Left kidney (tissue), 2 donors: Measurements from ENCODE around the gene ATP2B3. TPM values are rescaled to one million over a fixed set of nuclear protein-coding genes. Genes with fewer than 3 reads are reported as not detected.

Experiments
- DNase-seq: peaks from one replicate; pipeline ENCODE4 v3.0.0-alpha.2; 2013
- polyA plus RNA-seq: library from polyadenylated mRNA; unstranded; fragments of 120-200 nt; gene quantifications from one replicate; pipeline ENCODE4 v1.2.1, GENCODE V29; 2013; ENCODE audit not compliant: insufficient read length

ATP2B3 gene
- polyA plus RNA-seq, 1 donor = 0.18 TPM

DNA sequence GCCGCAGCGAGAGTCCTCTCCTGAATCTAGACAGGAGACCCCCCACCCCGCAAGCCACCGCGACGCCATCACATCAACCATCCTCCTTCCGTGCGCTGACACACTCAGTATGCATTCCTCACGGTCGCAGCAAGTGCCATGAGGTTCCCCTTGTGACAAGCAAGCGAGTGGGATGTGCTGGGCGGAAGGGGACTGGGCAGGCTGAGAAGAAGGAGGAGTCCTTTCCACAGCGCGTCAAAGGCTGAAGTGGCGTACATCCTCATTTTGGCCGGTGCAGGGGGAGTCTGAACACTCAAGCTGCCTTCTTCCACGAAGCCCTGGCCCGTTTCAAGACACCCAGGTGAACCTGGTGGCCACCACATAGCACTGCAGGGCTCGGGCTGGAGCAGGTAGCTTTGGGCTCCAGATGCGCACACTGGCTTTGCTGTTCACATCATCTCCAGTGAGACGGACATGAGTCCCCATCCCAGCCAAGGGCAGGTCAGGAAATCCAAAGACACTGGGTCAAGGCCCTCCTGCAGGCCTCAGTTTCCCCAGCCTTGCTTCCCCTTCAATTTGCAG lies 51.1 kb downstream of the ATP2B3 start:
- no peak for DNase-seq

DNA sequence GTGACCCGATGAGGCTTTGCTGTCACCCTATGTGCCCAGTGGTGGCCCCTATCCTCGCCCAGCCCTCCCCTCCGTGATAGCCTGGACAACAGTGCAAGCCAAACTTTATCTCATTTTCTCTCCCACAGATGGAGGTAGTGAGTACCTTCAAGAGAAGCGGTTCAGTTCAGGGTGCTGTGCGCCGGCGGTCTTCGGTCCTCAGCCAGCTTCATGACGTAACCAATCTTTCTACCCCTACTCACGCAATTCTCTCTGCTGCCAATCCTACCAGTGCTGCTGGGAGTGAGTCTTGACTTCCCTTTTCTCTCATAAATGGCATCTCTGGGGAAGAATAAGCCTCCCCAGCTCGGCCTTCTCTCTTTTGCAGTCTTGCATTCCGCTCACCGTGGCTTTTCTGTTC lies 52.0 kb downstream of the ATP2B3 start:
- no peak for DNase-seq

DNA sequence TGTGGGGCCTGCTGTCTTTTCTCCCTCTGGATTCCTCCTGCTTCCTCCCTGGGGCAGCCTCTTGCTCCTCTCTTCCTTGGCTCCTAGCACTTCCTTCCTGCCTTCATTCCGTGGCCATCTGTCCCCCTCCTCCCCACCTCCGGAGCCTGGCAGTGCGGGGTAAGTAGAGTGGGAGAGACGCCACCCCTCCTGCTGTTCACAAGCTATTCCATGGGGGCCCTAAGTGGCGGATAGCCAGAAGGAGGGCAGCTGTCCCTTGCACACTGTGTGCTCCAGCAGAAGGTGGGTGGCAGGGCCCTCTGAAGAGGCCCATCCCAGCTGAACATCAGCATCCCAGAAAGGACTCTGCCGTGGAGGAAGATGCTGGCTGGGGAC lies 54.1 kb downstream of the ATP2B3 start:
- DNase-seq = no peak

DNA sequence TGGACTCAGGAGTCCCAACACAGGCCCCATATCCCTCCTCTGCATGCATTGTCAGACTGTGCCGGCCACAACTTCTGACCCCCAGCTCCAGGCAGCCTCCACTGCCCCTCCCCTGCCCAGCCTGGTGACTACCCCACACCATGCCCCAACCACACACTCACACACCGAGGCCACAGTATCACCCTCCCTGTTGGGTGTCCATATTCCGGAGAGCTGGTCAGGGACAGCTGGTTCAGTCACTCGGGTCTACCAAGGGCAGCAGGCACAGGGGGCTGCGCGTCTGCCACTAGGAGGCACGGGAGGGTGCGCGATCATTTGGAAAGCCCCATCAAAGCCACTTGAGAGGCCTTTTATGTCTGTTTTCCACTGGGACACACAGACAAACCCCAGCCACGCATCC lies 55.2 kb downstream of the ATP2B3 start:
- DNase-seq = no peak

DNA sequence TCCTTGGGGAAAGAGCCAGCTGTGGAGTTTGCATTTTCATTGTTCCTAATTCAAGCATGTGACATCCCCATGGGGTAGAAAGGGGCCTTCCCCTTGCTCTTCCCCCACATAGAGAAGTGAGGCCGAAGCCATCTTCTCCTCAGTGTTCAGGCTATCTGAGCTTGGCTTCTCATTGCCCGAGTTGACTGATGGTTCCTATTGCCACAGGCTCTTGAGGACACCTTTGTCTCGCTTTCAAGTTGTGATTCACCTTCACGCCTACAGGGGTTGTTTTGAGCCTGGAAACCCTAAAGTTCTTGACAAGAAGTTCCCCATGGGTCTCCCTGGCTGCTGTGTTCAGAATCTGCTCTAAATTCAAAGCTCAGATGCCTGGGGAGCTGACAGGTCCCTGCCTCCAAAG lies 56.5 kb downstream of the ATP2B3 start:
- no peak for DNase-seq

DNA sequence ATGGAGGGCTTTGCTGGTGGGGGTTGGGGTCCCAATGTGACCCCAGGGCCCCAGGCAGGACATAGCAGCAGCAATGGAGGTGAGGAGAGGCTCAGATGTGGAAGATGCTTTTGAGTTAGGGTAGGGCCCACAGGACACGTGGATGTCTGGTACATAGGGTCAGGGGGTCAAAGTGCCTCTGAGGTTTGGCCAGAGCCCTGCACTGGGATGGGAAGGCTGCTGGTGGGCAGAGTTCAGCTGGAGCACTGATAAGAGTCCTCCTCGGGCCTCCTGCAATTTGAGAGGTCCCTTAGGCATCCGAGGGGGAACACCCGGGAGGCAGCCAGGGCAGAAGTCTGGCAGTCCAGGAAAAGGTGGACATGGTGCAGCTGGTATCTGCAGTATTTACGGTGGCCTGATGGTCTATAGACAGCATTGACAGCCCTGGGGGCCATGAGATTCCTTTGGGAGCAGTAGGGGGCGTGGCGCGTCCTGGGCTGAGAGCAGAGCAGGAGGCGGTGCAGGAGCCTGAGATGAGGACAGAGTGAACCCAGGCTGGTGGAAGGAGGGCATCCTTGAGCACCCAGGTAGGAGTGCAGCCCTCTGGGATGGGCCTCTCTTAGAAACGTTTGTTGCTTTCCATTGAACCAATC lies 58.9 kb downstream of the ATP2B3 start:
- no peak for DNase-seq

DNA sequence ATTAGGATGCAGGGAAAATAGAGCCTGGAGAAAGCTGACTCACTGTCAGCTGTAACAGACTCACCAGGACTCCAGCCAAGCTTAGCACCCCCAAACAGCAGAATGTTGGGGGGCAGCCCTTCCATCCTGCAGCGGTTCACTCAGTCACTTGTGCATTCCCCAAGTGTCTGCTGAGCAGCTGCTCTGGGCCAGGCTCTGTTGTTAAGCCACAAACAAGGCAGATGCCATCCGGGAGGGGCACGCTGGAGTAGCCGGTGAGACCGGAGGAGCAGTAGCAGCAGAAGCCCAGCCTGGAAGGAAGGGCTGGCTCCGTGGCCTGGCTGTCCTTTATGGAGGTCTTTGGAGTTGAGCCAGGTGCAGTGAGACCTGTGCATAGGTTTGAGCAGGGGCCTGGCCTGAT lies 59.5 kb downstream of the ATP2B3 start:
- no peak for DNase-seq

DNA sequence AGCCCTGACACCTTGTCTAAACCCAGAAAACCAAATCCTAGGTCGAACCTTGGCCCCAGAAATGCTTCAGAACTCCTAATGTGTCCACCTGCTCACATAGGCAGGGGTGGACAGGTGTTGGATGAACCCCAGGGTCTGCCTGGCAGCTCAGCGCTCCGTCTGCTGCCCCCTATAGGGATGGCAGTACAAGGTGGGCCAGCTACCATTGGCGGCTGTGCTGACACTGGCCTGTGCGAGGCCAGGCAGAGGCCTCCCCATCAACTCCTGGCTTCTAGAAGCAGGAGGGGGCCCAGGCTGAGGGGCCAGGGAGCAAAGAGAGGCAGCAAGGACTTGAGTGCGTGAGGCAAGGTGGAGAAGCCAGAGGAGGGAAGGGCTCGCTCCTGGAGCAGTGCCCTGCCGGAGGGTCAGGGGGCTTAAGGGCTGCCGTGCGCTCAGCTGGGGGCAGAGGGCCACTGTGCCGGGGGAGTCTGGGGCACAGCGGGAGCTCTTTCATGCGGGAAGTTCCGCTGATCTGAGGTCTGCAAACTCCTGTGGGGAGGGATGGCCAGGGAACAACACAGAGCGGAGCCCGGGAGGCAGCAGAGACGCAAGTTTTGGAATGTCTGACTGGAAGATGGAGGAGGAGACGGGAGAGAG lies 60.9 kb downstream of the ATP2B3 start:
- DNase-seq = no peak

DNA sequence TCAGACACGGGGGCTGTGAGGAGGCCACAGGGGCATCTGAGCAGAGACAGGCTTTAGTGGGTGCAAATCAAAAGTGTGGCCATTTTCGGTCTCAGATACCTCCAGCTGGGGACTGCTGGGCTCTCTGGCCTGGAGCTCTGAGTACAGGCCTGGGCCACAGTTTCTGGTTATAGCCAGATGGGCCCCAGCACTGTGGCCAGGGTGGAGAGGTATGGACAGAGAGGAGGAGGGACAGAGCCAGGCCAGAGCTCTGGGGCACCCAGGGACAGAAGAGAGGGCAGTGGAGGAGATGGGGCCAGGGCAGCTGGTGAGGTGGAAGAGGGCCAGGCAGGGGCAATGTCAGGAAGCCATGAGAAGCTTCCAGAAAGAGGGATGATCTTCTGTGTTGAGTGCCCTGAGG lies 61.4 kb downstream of the ATP2B3 start:
- no peak for DNase-seq

DNA sequence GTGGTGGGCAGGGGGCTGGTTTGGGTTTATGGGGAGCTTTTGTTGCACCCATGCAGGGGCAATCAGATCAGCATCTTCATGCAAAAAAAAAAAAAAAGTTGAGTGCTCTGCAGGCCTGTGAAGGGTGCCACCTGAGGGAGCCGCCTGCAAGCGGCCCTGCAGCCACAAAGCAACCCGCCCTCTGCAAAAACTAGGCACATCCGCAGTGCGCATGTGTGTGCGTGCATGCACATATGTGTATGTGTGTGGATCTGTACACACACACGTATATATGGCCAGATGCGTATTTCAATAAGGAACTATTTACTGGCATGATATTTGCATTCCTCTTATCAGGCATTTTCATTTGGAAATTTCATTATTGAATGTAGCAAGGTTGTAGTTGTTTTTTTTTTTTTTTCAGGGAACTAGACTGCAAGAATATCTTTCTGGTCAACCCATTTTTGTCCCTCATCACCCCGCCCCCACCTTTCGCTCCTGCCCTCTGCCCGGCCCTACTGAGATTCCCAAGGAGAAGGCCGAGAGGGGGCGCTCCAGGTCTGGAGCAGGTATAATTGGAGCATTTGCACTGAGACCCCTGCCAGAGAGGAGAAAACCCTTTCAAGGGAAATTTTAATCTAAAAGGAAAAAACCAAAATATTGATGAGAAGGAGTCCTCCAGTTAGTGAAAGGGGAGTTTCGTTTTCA lies 63.4 kb downstream of the ATP2B3 start:
- DNase-seq = no peak

DNA sequence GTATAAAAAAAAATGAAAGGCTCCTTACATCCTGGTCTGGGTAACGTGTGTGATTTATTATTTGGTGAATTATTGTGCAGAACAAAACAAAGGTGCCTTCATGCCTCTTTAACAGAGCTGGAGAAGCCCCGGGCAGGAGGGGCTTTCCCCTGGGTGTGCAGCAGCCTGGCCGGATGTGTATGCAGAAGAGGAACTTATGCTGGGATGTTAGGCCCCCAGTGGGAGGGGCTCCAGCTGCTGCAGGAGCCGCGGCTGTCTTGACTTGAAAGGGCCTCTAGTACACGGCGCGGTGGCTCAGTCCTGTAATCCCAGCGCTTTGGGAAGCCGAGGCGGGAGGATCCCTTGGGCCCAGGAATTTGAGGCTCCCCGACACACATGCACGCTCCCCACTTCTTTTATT lies 65.5 kb downstream of the ATP2B3 start:
- DNase-seq = peak; percentile 50

DNA sequence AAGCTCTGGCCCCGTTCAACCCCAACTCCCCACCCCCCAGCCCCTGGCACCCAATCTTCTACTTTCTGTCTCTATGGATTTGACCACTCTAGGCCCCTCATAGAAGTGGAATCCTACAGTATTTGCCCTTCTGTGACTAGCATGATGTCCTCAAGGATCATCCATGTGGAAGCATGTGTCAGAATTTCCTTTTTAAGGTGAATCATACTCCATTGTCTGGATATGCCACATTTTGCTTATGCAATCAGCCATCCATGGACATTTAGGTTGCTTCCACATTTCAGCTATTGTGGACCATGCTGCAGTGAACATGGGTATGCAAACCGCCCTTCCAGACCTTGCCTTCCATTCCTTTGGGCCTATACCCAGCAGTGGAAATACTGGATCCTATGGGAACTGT lies 66.0 kb downstream of the ATP2B3 start:
- DNase-seq = no peak

DNA sequence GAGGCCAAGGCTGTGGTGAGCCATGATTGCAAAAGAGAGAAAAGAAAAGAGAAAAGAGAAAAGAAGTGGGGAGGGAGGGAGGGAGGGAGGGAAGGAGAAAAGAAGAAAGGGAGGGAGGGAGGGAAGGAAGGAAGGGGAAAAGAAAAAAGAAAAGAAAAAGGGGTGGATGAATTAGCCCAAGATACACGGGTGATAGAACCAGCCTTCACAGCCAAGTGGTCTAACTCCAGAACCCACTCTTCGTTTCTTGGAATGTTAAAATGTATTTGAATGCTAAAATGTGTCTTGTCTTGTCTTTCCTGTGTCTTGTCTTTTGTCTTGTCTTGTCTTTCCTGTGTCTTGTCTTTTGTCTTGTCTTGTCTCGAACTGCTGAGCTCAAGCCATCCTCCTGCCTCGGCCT lies 68.4 kb downstream of the ATP2B3 start:
- no peak for DNase-seq

DNA sequence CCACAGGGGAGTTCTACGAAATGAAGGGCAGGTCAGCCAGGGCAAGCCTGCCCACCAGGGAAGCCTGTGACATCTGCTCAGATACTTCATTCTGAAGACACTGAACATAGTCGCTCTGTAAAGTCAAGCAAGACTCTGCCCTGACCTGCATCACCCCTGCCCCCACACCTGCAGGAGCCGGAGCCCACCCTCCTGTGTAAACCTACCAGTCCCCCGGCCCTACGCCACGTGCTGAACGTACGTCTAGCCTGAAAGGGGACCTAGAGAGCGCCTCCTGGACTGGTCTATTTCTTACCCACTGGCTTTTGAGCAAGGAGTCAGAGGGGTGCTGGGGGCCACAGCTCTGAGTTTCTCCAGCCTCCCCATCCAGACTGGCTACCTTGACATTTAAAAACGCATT lies 69.9 kb downstream of the ATP2B3 start:
- DNase-seq = no peak

DNA sequence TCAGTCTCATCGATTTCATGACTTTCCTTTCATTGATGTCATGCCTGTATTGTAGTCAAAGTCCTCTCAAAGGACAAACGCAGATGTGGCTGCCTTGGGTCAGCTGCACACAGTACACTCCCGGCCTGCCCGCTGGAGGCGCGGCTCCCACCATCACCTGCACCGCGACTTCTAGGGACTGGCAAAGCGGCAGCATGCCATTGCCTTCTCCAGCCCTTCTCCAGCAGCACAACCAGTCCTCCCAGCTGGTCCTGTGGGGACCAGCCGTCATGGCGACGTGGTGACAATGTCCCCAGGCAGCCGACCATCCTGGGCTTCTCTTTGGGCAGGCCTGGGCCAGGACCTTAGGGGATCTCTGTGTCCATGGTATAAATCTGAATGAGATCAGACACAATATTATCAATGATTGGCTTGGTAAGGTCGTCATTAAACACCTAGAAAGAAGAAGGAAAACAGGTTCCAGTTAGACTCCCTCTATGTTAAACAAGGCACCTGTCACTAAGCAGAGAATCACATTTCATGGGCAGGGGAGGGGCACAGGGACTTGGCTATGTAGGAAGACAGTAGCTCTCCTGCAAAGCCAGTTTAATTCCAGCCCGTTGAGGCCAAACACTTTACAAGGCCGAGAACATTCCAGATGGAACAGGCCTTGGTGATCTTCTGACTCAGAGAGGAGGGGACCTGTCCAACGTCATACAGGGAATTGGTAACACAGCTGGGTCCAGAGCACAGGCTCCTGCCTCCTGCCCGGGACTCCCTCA lies 70.8 kb downstream of the ATP2B3 start:
- DNase-seq = no peak

DNA sequence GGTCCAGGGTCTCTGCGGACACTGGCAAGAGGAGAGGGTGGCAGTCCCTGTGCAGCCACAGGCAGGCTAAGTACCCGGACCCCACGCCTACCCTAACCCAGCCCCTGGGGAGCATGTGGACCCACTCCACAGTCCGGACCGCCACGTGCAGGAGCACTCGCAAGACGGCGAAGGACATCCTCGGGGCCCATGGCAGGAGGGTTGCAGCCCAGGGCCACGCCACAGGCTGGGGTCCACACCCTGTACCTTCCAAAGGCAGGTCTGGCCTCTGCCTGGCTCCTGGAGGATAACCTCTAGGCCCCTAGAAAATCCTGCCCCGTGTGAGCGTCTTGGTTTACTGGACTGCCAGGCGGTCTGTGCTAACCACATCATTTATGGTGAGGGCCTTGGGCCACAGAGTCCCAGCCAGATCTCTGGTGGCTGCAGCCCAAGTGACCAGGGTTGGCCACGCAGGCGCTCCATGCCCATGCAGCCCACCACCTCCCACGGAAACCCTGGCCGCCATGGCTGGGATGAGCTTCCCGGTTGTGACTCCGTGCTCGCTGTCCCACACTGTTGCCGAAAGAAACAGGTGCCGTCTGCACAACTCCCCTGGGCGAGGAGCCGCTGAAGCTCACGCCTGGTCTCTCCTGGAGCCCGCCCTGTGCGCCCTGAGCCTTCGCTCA lies 71.5 kb downstream of the ATP2B3 start:
- DNase-seq = no peak

DNA sequence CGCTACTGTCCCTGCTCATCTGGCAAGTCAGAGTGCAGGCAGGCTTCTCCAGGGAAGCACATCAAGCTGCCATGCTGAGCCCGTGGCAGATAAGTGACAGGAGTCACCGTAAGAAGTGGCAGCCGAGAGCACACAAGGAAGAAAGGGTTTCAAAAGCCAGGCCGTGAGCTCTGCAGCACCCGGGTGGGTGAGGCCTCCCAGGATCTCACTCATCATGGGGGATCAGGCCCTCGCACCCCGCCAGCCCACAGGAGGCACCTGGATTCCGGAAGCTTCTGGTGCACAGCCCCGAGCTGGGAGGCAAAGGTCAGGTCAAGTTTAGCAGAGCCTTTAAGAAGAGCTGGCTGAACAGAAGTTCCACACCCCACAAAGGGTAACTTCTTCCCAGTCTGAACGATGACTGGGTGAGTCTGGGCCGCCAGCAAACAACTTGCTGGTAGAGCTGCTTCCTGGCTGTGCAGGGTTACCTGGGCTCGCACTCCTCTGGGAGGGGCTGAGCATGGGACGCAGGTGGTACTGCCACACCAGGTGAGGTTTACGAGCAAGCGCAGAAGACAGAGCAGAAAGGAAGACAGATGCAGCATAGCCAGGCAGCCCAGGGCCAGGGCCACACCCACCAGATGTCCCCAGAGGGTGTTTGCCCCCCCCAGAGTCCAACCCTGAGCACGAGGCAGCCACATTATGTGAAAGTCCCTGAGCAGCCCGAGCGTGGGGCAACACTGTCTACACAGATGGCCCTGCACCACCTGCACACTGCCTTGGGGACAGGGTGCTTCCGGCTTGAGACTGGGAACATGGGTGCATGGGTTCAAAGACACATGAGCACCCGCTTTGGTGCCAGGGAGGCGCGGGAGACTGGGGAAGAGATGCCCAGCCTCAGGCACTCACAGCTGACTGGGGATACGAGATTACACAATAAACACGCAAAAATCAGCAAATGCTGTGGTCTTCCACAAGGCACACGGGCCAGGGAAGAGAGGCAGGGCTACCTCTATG lies 73.8 kb downstream of the ATP2B3 start:
- DNase-seq = no peak

DNA sequence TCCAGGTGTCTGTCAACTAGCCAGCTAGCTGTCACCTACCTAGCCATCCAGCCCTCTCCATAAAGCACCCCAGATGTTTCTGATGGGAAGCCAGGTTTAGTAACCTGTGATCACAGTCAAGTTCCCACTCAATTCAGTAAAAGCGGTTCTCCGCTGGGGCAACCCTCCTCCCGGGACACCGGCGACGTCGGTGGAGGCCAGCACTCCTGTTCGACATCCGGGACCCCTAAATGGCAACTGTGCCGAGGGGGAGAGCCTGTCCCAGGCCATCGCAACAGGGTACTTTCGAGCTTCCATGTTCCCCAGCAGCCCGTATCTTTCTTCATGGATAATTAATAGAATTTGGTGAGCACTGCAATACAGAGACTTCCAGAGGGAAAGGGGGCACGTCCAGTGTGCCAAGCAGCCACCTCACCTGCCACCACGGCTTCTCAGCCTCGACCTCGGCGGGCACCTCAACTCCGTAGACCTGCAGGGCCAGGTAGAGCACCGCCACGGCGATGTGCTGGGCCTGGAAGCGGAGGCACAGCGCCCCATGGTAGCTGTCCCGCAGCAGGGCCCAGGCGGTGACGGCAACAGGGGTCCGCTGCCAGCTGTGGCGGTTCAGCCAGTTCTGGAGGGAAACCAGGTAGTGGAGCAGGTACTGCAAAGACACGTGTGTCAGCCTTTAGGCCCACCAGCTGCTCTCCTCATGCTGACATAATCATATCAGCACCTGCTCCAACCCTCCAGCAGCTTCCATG lies 74.8 kb downstream of the ATP2B3 start:
- no peak for DNase-seq

DNA sequence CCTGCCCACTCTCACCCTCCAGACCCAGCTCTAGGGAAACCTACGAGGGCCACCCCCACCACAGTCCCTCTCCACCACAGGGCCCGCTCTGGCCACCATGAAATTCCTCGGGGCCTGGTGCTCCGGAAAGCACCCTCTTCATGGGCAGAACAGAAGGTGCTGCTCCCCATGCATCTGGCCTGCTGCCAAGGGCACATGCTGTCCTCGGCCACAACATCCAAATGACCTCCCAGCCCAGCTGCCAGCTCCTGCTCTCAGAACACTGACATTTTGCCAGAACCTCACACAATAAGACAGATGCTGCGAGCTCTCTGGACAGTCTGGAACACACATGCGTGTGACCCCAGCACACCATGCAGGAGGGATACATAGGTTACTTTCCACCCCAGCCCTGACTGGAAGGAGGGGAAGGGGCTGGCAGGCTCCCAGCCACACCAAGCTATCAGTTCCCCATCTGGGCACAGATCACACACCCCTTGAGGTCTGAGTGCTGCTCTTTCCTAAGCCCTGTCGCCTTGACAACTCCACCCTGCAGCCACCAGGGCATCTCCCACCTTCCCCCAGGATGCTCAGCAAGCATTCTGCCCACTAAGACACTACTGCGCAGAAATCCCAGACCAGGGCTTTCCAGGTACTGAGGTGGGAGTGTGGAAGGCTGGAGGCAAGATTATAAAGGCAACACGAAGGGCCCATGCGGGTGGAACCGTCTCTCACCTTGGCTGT lies 75.7 kb downstream of the ATP2B3 start:
- DNase-seq = no peak
